ENCODE measurements around the gene HSBP1.

Gene HSBP1

GRCh38 chr16:83808573-83809014 lies 816 bp downstream of the HSBP1 start:
- H3K9ac ChIP-seq (ENCODE audit: low read length), result peak overlapping the region; percentile 85
- peaks cover 13% of the 10 kb centered on the region for H3K79me2 ChIP-seq (ENCODE audit: insufficient read depth, low read length)
- H3F3A ChIP-seq (ENCODE audit: insufficient read depth, low read length), result no peaks in the 10 kb centered on the region
- peak overlapping the region; percentile 54 for H3K27ac ChIP-seq (ENCODE audit: low read depth, low read length, poor library complexity, severe bottlenecking)
- no peaks in the 10 kb centered on the region for H4K20me1 ChIP-seq (ENCODE audit: insufficient read depth, low read length)
- peak overlapping the region; percentile 94 for H3K4me2 ChIP-seq (ENCODE audit: low read length)
- no peaks in the 10 kb centered on the region for H3K27me3 ChIP-seq (ENCODE audit: insufficient read depth, low read length)
- TF ChIP-seq EZH2 (IDR thresholded peaks at IDR 0.05; ENCODE audit: borderline replicate concordance, low read length) (no peak), CTCF (IDR thresholded peaks at IDR 0.05; ENCODE audit: low read length) (no peak)
- H2AFZ ChIP-seq (ENCODE audit: low read length), result no peak overlapping the region
- H3K4me3 ChIP-seq (ENCODE audit: low read depth, low read length, poor library complexity, severe bottlenecking), result peak overlapping the region; percentile 83
- peaks cover 76% of the 10 kb centered on the region for H3K4me1 ChIP-seq (ENCODE audit: insufficient read depth, low read length, severe bottlenecking)
- H3K9me3 ChIP-seq (ENCODE audit: low read length), result no peaks in the 10 kb centered on the region
- no peaks in the 10 kb centered on the region for H3K9me2 ChIP-seq (ENCODE audit: low read depth, low read length)
- H3K36me3 ChIP-seq (ENCODE audit: insufficient read depth, low read length), result peaks cover 45% of the 10 kb centered on the region

- TF ChIP-seq CTCF (IDR thresholded peaks at IDR 0.05; ENCODE audit: low read length), result no peak
- no peak for TF ChIP-seq EZH2 (IDR thresholded peaks at IDR 0.05; ENCODE audit: borderline replicate concordance, low read length)
- Histone ChIP-seq H4K20me1 (ENCODE audit: insufficient read depth, low read length) (no peaks in the 10 kb centered on the region), H3K4me2 (ENCODE audit: low read length) (peak overlapping the region; percentile 94), H3K9ac (ENCODE audit: low read length) (peak overlapping the region; percentile 85), H3K4me1 (ENCODE audit: insufficient read depth, low read length, severe bottlenecking) (peaks cover 81% of the 10 kb centered on the region), H3K9me2 (ENCODE audit: low read depth, low read length) (no peaks in the 10 kb centered on the region), H3K9me3 (ENCODE audit: low read length) (no peaks in the 10 kb centered on the region), H3K79me2 (ENCODE audit: insufficient read depth, low read length) (peaks cover 13% of the 10 kb centered on the region), H3F3A (ENCODE audit: insufficient read depth, low read length) (no peaks in the 10 kb centered on the region), H3K4me3 (ENCODE audit: low read depth, low read length, poor library complexity, severe bottlenecking) (peak overlapping the region; percentile 83), H2AFZ (ENCODE audit: low read length) (no peak overlapping the region), H3K27ac (ENCODE audit: low read depth, low read length, poor library complexity, severe bottlenecking) (peak overlapping the region; percentile 54), H3K27me3 (ENCODE audit: insufficient read depth, low read length) (no peaks in the 10 kb centered on the region), H3K36me3 (ENCODE audit: insufficient read depth, low read length) (peaks cover 45% of the 10 kb centered on the region)
These were observed 1.3 kb downstream of the HSBP1 start for GRCh38 chr16:83809092-83809491.

DNA sequence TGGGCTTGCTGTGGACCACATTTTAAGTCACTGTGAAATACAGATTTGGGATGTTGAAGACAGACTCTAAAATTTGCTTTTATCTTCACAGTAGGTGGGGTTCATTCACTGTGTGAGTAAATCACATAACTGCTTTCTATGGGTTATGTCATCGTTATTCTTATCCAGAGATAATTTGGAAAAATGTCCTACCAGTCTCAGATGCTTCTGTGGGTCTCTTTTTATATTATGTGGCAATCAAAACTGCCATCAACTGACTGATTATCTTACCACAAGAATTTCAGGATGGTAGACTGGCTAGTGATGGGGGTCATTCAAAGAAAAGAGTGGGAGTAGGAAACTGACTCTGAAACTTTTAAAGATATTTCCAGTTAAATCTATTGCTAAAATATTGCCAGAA lies 3.1 kb downstream of the HSBP1 start:
- Histone ChIP-seq H3K4me2 (ENCODE audit: low read length) (0 out of 2 replicates have a peak overlapping the region, but pooled peaks have one; percentile 11), H3K79me2 (ENCODE audit: insufficient read depth, low read length) (peaks cover 13% of the 10 kb centered on the region), H3K36me3 (ENCODE audit: insufficient read depth, low read length) (peaks cover 45% of the 10 kb centered on the region), H3K27me3 (ENCODE audit: insufficient read depth, low read length) (no peaks in the 10 kb centered on the region), H3K9me2 (ENCODE audit: low read depth, low read length) (no peaks in the 10 kb centered on the region), H3F3A (ENCODE audit: insufficient read depth, low read length) (no peaks in the 10 kb centered on the region), H3K4me1 (ENCODE audit: insufficient read depth, low read length, severe bottlenecking) (peaks cover 87% of the 10 kb centered on the region), H3K4me3 (ENCODE audit: low read depth, low read length, poor library complexity, severe bottlenecking) (peak overlapping the region; percentile 83), H2AFZ (ENCODE audit: low read length) (no peak overlapping the region), H3K9ac (ENCODE audit: low read length) (no peak overlapping the region; the same call in 1 of the 2 replicates), H3K9me3 (ENCODE audit: low read length) (no peaks in the 10 kb centered on the region), H3K27ac (ENCODE audit: low read depth, low read length, poor library complexity, severe bottlenecking) (peak overlapping the region; percentile 88), H4K20me1 (ENCODE audit: insufficient read depth, low read length) (no peaks in the 10 kb centered on the region)
- TF ChIP-seq EZH2 (IDR thresholded peaks at IDR 0.05; ENCODE audit: borderline replicate concordance, low read length), result no peak
- TF ChIP-seq CTCF (IDR thresholded peaks at IDR 0.05; ENCODE audit: low read length), result no peak

All from OCI-LY1 (cell line).